ENCODE measurements around the gene TMEM201.

The TMEM201 gene

DNA sequence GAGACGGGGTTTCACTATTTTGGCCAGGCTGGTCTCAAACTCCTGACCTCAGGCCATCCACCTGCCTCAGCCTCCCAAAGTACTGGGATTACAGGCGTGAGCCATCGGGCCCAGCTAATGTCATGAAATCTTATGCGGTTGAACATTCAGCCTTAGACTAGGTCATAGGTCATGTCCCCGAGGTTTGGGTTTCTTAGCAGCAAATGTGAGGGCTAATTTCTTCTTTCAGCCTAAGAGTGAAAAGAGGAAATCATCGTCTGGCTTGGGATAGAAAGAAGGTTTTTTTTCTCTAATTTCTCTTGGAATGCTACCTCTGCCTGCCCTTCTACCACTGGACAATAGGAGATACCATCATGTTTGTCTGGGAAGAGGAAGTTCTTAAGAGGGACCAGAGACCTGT, 44.8 kb downstream of the TMEM201 start:
- no peak for DNase-seq (ENCODE audit: low read depth)
- TF ChIP-seq, protein P1, sequence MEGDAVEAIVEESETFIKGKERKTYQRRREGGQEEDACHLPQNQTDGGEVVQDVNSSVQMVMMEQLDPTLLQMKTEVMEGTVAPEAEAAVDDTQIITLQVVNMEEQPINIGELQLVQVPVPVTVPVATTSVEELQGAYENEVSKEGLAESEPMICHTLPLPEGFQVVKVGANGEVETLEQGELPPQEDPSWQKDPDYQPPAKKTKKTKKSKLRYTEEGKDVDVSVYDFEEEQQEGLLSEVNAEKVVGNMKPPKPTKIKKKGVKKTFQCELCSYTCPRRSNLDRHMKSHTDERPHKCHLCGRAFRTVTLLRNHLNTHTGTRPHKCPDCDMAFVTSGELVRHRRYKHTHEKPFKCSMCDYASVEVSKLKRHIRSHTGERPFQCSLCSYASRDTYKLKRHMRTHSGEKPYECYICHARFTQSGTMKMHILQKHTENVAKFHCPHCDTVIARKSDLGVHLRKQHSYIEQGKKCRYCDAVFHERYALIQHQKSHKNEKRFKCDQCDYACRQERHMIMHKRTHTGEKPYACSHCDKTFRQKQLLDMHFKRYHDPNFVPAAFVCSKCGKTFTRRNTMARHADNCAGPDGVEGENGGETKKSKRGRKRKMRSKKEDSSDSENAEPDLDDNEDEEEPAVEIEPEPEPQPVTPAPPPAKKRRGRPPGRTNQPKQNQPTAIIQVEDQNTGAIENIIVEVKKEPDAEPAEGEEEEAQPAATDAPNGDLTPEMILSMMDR (IDR thresholded peaks at IDR 0.05; ENCODE audit: insufficient read depth, low read depth, low read length, missing control alignments): no peak
- H3K4me3 ChIP-seq (ENCODE audit: low read depth, low read length): no peak overlapping the region

GRCh38 chr1:9634582-9634981, 45.9 kb downstream of the TMEM201 start:
- no peak overlapping the region for H3K4me3 ChIP-seq (ENCODE audit: low read depth, low read length)
- TF ChIP-seq, protein P1 (IDR thresholded peaks at IDR 0.05; ENCODE audit: insufficient read depth, low read depth, low read length, missing control alignments): no peak
- no peak for DNase-seq (ENCODE audit: low read depth)

DNA sequence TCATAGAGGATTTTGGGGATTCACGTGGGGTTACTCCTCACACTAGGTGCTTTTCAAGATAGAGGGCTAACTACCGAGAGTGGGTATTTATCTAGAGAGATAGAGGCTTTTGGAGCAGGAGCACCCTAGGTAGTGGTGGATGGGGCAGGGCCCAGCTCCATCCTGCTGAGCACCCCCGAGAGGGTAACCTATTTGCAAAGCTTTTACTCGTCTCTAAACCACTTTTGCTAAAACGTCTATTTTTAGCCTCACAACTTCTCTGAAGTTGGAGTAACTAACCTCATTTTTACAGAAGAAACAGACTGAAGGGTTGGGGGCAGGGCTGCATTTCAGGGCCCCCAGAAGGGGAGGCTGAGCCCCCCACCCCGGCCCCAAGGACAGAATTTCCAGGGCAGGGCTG, 50.5 kb downstream of the TMEM201 start:
- TF ChIP-seq, protein P1 (IDR thresholded peaks at IDR 0.05; ENCODE audit: insufficient read depth, low read depth, low read length, missing control alignments): no peak
- no peak overlapping the region for H3K4me3 ChIP-seq (ENCODE audit: low read depth, low read length)
- no peak for DNase-seq (ENCODE audit: low read depth)

DNA sequence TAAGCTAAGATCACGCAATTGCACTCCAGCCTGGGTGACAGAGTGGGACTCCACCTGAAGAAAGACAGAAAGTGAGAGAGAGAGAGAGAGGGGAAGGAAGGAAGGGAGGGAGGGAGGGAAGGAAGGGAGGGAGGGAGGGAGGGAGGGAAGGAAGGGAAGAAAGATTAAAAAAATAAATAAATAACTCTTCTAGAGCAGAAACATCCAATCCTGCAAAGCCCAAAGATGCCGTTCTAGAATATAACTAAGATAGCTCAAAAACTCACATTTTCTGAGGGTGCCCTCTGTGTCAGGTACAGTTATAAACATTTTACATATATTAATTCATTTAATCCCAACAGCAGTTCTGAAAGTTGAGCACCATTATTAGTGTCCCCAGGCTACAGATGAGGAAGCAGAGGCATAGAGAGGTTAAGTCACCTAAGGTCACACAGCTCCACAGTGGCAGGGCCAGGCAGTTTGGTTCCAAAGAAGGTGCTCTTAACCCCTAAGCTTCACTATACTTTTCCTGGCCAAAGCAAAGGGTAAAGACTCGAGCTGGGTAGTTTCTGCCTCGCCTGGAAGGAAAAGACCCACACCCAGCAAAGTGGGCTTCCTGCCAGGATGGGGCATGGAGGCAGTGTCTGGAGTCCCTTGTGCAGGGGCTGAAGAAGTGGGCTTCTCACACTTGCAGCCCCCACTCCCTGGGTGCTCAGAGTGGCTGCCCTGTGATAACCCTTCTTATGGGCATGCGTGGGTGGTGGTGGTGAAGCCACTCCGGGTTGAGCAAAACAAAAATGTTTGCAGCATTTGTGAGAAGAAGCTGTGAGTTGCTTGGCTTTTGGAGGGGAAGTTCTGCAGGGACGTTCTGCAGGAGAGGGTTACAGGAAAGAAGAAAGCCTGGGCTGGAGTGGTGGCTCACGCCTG, 54.9 kb downstream of the TMEM201 start:
- TF ChIP-seq, protein P1 (IDR thresholded peaks at IDR 0.05; ENCODE audit: insufficient read depth, low read depth, low read length, missing control alignments): no peak
- no peak overlapping the region for H3K4me3 ChIP-seq (ENCODE audit: low read depth, low read length)
- no peak for DNase-seq (ENCODE audit: low read depth)

- TF ChIP-seq, protein P1 (IDR thresholded peaks at IDR 0.05; ENCODE audit: insufficient read depth, low read depth, low read length, missing control alignments): no peak
- DNase-seq (ENCODE audit: low read depth): no peak
- H3K4me3 ChIP-seq (ENCODE audit: low read depth, low read length): no peak overlapping the region
Observed at GRCh38 chr1:9646037-9646436, 57.3 kb downstream of the TMEM201 start.

GRCh38 chr1:9648171-9648570, 59.5 kb downstream of the TMEM201 start:
- DNase-seq (ENCODE audit: low read depth): no peak
- H3K4me3 ChIP-seq (ENCODE audit: low read depth, low read length): no peak overlapping the region
- TF ChIP-seq, protein P1 (IDR thresholded peaks at IDR 0.05; ENCODE audit: insufficient read depth, low read depth, low read length, missing control alignments): no peak
